GM21360 (cell line): Measurements from ENCODE around the gene ELF1.
"Not testable (repeated sequence)": the region's sequence is repeated elsewhere in the genome, so short reads cannot be mapped to it uniquely, and the experiment has no call there.

Experiments
- ATAC-seq: cut with Tn5 transposase; IDR thresholded peaks from one replicate; pipeline ENCODE4 v1.9.1; 2021; ENCODE audit warnings: mild to moderate bottlenecking, moderate library complexity; ENCODE audit not compliant: unreplicated experiment

The ELF1 gene

DNA sequence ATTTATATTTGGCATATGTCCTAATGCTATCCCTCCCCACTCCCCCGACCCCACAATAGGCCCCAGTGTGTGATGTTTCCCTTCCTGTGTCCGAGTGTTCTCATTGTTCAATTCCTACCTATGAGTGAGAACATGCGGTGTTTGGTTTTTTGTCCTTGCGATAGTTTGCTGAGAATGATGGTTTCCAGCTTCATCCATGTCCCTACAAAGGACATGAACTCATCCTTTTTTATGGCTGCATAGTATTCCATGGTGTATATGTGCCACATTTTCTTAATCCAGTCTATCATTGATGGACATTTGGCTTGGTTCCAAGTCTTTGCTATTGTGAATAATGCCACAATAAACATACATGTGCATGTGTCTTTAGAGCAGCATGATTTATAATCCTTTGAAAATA lies 23.3 kb upstream of the ELF1 start:
- ATAC-seq: not testable (repeated sequence)

DNA sequence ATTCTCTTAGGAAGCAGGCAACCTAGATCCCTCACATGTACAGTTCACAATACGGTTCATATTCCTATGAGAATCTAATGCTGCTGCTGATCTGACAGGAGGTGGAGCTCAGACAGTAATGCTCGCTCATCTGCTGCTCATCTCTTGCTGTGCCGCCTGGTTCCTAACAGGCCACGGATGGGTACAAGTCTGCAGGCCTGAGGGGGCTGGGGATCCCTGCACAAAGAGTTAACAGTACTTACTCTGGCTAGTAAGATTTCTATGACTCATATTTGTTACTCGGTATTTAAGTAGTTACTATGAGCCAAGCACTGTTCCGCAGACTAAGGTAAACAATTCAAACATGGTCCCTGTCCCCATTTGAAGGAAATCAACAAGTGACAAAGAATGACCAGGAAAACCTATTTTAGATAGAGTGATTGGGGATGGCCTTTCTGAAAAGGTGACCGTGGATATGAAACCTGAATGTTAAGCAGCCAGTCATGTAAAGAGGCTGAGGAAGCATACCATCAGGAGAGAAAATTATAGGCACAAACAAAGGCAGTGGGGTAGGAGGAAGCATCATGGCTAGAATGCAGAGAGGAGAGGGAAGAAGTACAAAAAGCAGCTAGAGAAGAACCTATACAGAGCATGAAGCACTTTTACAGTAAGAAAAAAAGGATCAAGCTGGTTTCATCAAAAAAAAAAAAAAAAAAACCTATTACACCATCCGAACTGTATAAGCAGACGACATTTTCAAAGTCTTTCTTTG lies 21.6 kb upstream of the ELF1 start:
- ATAC-seq: no peak

DNA sequence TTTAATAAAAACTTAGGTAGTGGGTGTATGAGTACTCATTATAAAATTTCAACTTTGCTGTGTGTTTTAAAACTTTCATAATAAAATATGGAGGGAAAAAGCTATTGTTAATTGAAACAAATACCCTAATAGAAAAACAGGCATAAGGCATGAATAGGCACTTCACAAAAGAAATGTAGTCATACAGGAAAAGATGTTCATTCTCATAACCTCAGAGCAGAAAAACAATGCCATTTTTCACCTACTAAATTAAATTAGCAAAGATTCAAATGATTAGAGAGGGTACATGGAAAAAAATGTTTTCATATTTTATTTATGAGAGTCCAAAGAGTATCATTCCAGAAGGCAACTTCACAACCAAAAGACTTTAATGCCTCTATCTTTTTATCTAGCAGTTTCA lies 20.6 kb upstream of the ELF1 start:
- ATAC-seq: no peak

DNA sequence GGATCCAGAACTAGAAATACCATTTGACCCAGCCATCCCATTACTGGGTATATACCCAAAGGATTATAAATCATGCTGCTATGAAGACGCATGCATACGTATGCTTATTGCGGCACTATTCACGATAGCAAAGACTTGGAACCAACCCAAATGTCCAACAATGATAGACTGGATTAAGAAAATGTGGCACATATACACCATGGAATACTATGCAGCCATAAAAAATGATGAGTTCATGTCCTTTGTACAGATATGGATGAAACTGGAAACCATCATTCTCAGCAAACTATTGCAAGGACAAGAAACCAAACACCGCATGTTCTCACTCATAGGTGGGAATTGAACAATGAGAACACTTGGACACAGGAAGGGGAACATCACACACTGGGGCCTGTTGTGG lies 17.4 kb upstream of the ELF1 start:
- not testable (repeated sequence) for ATAC-seq

DNA sequence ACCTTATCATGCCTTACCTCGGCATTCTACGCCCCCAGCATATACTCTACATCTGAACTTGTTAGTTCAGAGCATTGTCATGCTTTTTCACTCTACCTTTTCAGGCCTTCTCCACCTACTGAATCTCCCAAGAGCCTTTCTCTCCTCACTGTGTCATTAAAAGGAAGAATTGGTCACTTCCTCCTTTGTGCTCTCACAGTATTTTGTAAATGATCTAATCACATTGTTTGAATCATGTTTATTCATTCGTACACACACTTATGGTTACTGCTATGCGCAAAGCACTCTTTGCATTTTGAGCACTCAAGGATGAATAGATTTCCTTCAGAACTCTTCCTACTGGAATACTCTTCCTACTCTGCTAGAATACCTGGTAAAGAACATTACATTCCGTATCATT lies 15.8 kb upstream of the ELF1 start:
- ATAC-seq: no peak

DNA sequence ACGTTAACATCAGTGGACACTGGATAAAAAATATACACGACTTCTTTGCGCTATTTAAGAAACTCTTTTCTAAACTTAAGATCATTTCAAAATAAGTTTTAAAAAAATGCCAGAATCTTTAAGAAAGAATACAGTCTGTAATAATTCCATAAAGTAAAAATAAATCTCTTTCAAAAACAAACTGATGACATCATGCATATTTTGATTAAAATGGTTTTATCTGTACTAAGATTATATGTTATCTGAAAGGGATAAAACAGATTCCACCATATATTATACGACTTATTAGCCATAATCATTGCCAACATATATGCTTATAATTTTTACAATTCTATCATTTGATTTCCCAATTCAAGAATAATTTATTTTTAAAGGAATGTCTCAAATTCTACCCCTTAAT lies 15.3 kb upstream of the ELF1 start:
- ATAC-seq: no peak

DNA sequence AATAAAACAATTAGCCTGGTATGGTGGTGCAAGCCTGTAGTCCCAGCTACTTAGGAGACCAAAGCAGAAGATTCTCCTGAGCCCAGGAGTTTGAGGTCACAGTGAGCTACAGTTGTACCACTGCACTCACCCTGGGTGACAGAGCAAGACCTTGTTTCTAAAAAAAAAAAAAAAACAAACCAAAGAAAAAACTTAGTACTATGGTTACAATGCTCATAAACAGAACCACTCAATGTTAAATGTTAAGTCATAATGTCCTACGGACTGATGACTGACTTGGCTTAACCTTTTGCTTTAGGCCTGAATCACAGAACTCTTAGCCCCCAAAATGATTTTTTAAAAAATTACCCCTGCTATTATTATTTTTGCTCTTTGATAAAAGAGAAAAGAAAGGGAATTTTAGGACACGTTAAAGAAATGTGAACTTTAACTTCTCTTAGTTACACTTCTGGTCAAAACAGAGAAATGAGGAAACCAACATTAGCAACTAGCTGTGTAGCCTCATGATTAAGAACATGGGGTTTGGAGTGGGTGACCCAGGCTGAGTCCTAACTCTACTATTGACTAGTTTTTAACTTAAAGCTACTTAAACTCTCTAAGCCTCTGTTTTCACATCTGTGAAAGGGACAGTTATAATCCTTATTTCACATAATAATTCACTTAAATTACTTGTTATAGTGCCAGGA lies 13.7 kb upstream of the ELF1 start:
- no peak for ATAC-seq

DNA sequence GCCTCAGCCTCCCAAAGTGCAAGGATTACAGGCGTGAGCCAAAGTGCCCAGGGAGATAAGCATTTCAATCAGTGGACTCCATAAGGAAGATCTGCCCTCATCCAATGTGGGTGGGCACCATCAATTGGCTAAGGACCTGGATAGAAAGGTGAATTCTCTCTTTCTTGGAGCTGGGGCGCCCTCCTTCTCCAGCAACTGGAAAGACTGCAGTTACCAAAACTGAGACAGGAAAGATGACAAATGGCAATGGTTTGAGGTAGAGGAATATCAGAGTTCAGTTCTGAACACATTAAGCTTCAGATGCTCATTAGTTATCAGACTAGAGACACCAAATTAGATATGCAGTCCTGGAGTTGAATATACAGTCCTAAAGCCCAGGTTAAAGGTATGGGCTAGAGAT lies 10.5 kb upstream of the ELF1 start:
- no peak for ATAC-seq

DNA sequence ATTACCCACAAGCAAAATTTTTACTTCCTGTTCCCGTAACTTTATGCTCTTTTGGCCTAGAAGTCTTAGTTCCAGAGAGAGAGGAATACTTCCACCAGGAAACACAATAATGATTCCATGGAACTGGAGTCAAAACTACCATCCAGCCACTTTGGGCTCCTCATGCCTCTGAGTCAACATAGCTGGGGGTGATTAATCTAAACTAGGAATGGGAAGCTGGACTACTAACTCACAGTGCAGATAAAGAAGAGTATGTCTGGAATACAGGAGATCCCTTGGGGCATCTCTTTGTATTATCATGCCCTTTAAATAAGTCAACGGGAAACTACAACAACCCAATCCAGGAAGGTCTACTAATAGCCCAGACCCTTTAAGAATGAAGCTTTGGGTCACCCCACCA lies 8.9 kb upstream of the ELF1 start:
- no peak for ATAC-seq

DNA sequence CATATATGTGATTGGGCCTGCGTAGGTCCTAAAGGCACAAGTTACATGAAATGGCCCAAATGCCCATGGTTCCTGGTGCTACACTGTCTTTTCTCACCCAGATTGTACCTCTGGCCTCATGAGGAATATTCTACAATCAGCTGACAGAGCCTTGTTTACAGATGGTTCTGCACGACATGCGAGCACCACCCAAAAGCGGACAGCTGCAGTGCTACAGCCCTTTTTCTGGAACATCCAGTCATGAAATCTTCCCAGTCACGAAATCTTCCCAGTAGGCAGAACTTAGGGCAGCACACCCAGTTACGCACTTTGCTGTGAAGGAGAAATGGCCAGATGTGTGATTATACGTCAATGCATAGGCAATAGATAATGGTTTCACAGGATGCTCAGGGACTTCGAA lies 7.7 kb upstream of the ELF1 start:
- no peak for ATAC-seq

DNA sequence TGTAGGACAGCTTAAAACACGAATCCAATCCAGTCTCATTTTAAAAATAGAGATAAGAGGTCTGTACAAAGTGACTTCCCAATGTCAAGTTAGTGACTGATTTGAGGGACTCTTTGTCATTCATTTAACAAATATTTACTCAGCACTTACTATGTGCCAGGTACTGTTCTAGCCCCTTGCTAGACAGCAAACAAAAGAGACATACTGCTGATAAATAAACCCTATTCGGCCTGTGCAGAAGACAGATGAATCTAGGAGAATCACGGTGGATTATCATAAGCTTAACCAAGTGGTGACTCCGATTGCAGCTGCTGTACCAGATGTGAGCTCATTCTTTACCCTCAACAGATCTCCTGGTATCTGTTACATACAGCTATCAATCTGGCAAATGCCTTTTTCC lies 6.4 kb upstream of the ELF1 start:
- no peak for ATAC-seq

DNA sequence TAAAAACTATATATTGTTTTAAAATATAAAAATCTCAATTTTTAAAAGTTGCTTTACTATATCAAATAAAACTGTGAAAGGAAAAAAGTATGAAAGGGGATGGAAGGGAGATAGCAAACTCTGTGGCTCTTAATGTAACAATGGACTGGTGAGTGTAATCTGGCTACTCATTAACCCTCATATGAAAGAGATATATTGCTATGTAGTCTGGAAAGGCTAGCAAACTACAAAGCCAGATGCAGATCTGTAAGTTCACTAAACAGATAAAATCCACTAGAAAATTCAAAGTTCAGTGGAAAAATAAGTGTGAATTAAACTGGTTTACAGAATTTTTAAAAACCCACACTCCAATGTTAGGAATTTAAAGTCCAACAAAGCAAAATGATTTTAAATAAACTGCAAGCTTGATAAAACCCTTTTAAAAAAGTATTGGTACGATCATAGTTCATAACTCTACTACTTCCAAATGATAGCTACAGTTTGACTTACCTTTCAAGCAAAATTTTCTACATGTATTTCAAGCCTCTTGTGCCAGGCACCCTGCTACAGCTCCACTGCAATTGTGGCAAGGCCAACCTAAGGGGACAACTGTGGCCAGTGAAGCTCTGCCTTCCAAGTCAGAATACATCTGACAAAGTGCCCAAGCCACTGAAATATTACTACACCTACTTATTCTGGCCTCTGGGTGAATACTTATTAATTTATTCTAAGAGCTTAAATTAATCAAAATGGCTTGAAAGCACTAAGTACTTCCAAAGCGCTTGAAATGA lies 647 bp upstream of the ELF1 start:
- no peak for ATAC-seq

DNA sequence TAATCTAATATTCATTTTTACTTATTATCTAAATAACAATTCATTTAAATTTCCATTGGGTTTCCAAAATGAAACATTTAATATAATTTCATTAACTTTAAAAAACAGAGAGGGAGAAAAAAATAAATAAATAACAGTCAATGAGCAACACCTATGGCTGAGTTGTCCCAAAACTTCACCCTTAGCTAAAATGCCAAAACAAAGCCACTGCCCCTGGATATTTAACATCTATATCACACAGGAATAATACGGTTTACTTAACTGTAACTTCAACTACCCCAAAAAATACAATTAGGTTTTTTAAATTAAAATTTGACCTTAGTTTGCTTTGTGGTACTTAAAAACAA lies 541 bp downstream of the ELF1 start:
- no peak for ATAC-seq

DNA sequence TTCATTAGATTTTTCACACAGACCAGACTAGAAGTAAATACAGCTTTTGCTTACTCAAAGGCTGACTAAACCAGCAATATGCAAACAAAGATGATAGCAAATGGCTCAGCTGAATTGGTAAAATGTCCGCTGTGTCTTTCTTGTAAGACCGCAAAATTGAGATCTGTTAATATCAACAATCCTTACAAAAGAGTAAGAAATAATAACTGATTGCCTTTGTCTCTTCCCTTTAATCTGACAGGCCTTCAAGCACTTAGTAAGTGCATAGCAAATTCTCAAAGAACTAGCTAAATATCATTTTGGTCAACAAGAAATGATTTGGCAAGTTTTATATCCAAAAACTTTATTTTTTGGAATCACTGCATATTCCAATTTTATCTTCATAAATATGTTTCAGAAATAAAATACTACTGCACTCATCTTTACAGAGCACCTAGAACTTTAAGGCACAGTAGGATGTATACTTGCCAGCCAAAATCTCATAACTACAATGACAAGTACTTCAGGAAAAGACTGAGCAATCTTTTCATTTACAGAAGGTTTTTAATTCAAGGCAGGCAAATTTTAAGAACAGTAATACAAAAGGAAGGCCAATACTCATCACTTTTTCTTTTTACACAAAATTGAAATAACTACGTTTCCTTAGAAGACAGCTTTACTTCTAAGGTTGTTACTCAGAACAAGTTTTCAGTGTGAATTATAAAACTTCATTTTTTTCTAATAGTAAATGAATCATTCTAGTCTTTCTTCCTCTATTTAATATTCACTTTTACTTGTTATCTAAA lies 1.1 kb downstream of the ELF1 start:
- ATAC-seq: no peak

DNA sequence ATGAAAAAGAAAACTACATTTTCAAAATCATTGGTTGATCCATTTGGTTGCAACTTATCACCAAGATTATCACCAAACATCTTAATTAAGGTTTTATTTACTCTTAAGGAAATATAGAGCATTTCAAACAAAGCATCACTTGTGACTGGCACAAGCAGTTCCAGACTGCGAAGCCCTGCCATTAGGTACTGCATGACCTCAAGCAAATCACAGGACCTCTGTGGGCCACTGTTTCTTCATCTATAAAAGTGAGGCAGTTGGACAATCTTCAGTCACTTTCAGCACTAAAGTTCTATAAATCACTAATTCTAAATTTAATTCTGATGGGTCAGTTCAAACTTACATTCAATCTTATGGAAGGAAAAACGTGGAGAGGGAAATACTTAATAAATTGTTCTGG lies 2.0 kb downstream of the ELF1 start:
- no peak for ATAC-seq

DNA sequence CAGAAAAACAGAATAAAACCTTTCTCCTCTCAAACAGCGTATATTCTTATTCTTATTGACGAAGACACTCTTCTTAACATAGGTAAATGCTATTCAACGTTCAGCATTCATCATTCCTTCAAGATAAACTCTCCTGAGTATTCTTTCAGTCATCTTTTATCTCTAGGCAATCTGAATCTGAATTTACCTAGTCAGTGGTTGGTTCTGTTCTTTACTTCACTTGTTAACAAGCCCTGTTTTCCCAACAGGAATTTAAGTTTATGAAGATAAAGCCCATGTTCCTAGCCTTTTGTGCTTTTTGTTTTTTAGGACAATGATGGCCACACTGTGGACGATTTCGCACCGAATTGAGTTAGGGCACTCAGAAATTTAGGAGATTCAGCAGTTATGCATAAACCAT lies 3.2 kb downstream of the ELF1 start:
- no peak for ATAC-seq

DNA sequence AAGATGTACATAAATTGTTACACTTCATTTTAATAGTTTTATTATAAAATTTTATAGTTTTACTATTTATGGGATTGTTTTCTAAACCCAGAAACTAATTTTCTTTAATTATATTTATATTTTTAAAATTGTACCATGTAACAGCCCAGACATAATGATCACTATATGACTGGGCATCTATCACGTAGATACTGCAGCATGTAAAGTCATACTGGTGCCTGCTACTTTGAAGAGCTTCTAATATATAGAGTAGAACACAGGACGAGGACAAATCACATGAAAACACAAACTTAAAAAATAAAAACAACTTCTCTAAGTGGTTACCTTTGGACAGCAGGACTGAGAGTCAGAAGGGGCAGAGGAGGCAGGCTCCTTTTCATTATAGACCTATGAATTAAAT lies 5.3 kb downstream of the ELF1 start:
- ATAC-seq: no peak

DNA sequence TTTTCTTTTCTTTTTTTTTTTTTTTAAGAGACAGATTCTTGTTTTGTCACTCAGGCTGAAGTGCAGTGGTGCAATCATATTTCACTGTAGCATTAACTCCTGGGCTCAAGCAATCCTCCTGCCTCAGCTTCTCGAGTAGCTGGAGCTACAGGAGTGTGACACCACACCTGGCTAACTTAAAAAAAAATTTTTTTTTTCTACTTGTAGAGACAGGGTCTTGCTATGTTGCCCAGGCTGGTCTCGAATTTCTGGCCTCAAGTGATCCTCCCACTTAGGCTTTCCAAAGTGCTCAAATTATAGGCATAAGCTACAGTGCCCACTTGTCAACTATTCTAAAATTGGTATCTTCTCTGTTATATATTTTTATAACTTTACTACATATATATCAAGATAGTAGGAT lies 6.6 kb downstream of the ELF1 start:
- no peak for ATAC-seq

DNA sequence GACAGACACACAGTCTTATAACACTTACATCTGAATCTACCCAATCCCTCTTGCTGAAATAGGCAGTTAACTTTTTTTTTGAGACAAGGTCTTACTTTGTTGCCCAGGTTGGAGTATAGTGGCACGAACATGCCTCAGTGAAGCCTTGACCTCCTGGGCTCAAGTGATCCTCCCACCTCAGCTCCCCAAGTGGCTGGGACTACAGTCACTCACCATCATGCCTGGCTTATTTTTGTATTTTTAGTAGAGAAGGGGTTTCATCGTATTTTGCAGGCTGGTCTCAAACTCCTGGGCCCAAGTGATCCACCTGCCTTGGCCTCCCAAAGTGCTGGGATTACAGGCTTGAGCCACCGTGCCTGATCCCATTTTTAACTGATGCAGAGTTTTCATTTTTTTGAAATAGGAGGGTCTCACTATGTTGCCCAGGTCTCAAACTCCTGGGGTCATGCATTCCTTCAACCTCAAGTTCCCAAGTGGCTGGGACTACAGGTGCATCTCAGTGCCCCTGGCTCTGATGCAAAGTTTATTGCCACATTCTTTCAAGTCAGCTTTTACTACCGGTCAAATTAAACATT lies 7.6 kb downstream of the ELF1 start:
- ATAC-seq: no peak

DNA sequence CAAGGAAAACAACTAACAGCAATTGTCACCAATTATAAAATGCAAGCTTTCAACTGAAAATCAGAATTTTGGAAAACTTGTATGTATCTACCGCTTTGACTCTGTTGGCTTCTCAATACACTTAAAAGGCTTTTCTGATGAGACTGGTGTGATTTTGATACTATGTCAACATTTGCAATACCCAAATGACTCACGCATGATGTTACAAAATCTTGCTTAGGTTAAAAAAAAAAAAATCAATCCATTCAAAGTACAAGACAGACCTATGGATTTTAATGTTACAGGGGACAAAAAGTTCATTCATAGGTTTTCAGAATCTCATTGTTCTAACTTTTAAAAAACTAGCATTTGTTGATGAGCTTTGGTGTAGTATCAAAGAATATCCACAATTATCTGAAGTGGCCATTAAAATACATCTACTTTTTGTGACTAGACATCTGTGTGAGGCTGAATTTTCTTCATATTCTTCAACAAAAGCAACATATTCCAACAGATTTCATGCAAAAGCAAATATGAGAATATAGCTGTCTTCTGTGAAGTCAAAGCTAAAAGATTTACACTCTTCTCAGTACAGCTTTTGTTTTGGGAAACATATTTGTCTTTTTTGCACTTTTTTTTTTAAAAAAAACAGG lies 10.7 kb downstream of the ELF1 start:
- ATAC-seq: no peak

DNA sequence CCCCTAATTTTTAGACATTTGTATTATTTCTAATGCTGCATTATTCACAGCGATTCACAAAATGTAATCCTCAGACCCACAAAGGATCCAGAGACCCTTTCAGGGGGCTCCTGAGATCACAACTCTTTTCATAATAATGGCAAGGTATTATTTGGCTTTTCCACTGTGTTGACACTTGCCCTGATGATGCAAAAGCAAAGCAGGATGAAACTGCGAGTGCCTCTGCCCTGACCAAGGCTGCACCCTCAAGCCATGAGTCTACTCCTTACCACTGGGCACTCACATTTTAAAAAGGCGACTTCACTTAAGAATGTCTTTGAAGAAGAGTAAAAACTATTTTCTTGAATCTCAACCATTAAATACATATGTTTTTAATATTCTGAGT lies 11.4 kb downstream of the ELF1 start:
- no peak for ATAC-seq
